Right lung (tissue), 5 donors: ENCODE measurements around the gene TPST2. TPM values are rescaled to one million over a fixed set of nuclear protein-coding genes. Genes with fewer than 3 reads are reported as not detected.
A peak's percentile ranks its signal among the peaks of the same experiment; 100 is the strongest.

ENCODE experiments used
- DNase-seq, 2 donors: peaks; one replicate each; pipeline ENCODE4 v3.0.0-alpha.2; 2013
- polyA plus RNA-seq, 5 donors: library from polyadenylated mRNA; unstranded; fragments of 120-200 nt; gene quantifications; one replicate each; pipeline versions ENCODE4 v1.2.1 to v1.2.3, GENCODE V29; 2013; ENCODE audit warnings: inconsistent platforms in 1 of 5, low replicate concordance in 1 of 5; ENCODE audit not compliant: insufficient read length in 5 of 5, insufficient read depth in 1 of 5

TPST2 gene
- polyA plus RNA-seq, 5 donors: 20.4 to 30.4 (median 30.0) TPM

DNA sequence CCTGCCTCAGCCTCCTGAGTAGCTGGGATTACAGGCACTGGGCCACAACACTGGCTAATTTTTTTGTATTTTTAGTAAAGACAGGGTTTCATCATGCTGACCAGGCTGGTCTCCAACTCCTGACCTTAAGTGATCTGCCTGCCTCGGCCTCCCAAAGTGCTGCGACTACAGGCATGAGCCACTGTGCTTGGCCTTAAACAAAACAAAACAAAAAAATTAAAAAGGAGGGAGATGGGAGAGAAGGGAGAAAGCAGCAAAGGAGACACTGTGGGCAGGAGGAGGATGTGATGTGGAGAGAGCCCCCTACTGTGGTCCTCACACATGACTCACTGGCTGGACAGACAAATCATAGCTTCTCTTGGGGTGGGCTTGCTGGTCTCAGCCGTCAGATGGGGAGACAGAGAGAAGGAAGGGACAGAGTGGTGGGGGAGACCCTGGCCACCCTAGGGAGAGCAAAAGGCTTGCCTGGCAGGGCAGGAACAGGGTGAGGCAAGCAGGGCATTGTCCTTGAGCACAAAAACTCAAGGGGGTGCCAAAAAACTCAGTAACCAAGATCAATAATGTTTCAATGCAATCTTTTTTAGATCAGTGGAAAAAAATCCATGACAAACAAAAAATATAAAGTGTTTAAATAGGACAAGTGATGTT lies 31.6 kb downstream of the TPST2 start:
- DNase-seq: no peak

DNA sequence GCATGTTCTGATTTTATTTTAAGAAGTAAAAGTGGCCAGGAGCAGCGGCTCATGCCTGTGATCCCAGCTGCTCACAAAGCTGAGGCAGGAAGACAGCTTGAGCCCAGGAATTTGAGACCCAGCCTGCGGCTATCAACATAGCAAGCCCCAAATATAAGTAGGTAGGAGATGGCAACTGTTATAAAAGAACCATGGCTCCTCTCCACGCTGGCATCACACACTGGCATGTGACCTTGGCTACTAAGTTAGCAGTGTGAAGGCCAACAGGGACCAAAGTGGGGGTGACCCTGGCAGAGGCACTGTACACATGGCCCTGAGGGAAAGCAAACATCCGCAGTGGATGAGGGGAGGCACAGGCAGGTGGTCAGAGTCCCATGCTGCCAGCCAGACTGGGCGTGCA lies 33.0 kb downstream of the TPST2 start:
- no peak for DNase-seq

DNA sequence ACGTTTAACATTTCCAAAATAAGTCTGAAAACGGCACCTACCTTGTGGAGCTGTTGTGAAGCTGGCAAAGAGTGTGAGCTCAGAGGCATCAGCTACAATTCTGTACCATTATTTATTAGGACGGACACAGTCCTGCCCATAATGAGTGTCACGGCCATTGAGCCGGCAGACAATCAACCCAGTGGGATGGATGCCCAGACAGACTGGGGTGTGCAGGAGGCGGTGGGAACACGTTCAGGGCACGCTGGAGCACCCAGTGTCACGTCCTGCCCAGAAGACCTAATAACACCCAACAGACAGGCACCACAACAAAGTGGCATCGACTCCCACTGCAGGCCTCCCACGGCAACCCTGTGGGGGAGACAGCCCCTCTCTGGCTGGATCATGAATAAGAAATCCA lies 34.5 kb downstream of the TPST2 start:
- DNase-seq: no peak

DNA sequence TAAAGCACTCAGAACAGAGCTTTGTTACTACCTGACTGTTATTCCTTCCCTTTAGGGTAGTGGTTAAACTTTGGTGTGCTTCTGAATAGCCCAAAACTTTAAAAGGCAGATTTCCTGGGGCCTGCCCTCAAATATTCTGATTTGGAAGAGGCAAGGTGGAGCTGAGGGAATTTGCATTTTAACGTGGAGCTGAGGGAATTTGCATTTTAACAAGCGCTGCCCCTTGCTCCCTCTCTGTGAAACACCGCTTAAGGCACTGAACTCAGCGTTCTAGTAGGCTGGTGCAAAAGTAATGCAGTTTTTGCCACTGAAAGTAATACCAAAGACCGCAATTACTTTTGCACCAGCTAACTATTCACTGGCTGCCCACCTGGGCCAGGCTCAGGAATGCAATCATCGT lies 35.0 kb downstream of the TPST2 start:
- no peak for DNase-seq

DNA sequence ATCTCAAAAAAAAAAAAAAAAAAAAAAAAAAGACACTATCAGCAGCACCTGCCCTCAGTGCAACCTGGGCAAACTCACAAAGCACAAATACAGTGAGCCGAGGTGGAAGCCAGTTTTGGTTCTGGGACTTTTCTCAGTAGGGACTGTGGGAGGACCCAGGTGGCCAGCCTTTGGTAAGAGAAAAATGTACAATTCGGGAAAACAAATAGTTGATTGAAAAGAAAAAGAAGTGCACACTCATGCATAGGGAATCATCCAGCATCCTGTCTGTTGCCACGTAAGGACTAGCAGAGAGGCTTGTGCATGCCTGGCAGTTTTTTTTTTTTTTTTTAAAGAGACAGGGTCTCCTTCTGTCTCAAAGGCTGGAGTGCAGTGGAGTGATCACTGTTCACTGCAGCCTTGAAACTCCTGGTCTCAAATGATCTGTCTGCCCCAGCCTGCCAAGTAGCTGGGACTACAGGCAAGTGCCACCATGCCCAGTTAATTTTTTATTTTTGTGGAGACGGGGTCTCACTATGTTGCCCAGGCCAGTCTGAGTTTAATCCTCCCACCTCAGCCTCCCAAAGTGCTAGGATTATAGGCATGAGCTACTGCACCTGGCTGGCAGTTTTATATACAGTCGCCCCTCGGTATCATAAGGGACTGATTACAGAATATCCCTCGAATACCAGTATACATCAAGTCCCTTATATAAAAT lies 36.7 kb downstream of the TPST2 start:
- DNase-seq: no peak

DNA sequence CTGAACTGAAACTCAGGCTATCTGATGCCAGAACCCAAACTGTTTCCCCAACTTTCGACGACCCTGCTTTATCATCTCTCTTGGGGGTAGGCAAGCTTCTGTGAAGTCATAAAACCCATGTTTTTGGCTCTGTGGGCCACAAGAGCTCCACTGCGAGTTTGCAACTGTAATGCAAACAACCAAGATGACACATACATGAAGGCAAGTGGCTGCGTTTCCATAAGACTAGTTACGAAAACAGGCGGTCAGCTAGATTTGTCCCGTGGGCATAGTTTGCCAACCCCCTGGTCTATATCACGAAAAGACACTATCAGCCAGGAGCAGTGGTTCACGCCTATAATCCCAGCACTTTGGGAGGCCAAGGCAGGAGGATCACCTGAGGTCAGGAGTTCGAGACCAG lies 37.5 kb downstream of the TPST2 start:
- no peak for DNase-seq

DNA sequence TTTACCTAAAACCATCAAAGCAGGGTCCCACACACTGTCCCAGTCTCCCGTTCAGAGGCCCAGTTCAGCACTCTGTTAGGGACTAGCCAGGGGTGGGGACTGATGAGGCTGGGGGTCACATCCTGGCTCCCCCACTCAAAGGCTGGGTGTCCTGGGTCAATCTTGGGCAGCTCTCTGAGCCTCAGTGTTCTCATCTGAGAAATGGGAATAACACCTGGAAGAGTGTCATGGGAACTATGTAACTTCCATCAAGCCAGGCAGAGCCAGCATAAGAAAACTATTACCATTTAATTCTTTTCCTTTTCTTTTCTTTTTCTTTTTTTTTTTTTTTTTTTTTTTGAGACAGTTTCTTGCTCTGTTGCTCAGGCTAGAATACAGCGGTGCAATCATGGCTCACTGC lies 38.4 kb downstream of the TPST2 start:
- no peak for DNase-seq

DNA sequence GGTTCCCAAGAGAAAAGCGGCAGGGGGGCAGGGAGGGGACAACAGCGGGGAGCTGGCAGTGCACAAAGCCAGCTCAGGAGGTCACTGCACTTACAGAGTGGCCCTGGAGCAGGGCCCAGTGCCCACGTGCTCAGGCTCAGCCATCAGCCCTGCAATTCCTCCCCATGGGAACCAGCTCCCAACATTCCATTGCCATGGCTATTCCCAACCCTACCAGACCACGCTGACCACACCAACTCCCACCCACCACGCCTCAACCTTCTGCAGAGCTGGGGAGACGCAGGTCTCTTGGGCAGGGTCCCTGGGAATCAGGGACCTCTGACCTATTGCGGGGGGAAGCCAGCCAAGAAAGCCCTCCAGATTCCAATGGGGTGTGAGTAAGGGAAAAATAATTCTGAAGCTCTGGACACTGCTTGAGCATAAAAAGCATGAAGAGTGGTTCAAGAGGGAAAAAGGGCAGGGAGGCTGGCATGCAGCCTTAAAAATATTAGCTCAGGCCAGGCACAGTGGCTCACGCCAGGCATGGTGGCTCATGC lies 39.4 kb downstream of the TPST2 start:
- DNase-seq: peak; percentile 36 to 48

DNA sequence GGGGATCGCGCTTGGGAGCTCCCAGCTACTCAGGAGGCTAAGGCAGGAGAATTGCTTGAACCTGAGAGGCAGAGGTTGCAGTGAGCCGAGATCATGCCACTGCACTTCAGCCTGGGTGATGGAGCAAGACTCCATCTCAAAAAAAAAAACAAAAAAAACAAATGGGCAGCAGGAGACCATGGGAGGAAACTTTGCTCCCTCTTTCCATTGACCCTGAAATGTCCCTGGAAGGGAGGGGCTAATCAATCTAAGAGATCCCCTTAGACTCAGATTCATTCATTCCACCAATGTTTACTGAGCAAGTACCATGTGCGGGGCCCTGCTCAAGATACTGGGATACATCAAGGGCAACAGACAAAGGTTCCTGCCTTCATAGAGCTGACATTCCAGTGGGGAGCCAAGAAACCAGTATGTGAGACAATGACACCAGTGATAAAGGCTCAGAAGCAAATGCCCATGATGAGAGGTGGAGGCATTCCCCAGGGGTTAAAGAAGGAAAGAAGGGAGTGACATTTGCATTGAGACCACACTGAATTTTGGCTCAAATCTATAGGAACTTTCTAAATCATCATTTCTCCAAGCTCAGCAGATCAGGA lies 39.9 kb downstream of the TPST2 start:
- DNase-seq: no peak

DNA sequence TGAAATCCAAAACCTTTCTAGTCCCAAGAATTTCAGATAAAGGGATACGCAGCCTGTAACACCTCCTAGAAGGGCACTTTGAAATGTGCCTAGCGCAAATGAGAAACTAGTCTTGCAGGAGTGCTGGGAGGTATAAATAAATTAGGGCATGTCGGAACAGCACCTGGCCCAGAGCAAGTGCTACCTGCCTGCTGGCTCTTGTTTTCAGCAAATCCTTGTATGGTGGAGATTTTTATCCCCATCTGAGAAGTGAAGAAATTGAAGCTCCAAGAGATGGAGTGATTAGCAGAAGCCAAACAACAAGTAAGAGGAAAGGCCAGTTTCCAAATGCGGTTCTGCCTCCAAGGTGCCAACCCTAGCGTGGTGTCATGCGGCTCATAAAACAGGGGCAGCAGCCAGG lies 40.9 kb downstream of the TPST2 start:
- no peak for DNase-seq

DNA sequence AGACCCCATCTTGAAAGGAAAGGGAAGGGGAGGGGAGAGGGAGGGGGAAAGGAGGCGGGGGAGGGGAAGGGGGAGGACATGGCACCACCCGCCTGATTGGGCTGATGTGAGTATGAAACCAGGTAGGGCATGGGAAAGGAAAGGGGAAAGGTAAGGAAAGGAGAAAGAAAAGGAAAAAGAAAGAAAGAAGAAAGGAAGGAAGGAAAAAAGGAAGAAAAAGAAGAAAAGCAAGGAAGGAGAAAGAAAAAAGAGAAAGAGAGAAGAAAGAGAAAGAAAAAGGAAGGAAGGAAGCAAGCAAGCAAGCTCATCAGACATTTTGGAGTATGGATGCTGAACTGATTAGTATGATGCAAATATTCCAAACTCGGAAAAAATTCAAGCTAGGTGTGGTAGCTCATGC lies 41.6 kb downstream of the TPST2 start:
- DNase-seq: no peak

DNA sequence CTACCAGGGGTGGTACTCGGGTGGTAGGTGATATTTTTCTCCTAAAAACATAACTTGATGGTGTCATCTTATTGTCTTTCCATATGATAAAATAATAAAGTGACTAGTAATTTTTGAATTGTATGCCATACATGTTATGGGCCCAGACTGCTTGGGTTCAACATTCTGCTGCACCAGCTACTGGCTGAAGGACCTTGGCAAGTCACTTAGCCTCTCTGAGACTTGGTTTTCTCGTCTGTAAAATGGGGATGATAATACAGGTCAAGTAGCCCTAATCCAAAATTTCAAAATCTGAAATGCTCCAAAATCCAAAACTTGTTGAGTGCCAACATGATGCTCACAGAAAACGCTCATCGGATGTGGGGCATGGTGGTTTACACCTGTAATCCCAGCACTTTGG lies 42.1 kb downstream of the TPST2 start:
- DNase-seq: no peak

DNA sequence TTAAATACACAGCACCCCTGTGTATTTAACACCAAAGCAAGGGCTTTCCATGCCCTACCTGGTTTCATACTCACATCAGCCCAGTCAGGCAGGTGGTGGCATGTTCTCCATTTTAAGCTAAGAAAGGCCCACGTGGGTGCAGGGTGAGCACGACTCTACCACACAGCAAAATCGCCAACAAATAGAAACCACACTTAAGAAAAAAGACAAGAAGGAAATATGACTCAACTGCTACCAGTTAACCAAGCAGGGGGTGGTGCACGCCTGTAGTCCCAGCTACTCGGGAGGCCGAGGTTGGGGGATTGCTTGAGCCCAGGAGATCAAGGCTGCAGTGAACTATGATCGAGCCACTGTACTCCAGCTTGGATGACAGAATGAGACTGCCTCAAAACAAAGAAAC lies 42.5 kb downstream of the TPST2 start:
- no peak for DNase-seq

DNA sequence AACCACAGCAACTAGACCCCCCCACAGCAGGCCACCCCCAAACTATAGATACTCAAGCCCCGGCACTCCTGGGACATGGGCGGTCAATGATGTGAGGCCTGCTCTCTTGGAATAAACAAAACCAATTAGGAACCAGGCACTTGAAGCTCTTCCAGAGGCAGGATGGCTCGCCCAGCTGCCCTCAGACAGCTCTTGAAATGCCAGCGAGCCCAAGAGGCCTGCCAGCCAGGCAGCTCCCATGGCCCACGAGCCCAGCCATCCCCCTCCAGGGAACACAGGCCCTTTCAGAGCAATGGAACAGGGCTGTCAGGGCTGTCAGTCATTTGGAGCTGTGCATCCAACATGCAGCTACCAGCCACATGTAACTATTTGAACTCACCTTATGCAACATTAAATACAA lies 43.6 kb downstream of the TPST2 start:
- no peak for DNase-seq

DNA sequence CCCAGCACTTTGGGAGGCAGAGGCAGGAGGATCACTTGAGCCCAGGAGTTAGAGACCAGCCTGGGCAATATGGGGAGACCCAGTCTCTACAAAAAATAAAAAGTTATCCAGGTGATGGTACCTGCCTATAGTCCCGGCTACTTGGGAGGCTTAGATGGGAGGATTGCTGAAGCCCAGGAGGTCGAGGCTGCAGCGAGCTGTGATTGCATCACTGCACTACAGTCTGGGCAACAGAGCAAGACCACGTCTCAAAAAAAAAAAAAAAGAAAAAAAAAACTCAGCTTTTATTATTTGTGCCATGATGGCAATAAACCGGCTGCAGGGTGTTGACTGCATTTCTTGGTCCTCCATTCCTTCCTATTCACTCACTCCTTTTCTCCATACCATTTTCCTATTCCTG lies 44.1 kb downstream of the TPST2 start:
- no peak for DNase-seq

DNA sequence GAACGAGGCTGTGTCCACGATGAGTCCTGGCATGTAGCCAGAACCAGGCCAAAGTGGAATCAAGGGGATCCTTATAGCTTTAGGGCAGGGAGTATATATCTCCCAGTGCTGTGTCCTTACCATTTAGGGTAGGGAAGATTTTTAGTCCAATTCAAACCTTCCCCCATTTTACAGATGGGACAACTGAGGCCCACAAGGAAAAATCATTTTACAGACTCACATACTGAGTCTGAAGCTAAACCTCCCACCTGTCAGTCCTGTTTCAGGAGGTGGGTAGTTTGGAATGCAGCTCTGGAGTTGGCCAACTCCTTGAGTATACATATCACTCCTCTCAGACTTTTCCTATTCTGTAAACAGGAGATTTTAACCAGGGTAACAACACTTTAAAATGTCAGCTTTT lies 44.5 kb downstream of the TPST2 start:
- no peak for DNase-seq

DNA sequence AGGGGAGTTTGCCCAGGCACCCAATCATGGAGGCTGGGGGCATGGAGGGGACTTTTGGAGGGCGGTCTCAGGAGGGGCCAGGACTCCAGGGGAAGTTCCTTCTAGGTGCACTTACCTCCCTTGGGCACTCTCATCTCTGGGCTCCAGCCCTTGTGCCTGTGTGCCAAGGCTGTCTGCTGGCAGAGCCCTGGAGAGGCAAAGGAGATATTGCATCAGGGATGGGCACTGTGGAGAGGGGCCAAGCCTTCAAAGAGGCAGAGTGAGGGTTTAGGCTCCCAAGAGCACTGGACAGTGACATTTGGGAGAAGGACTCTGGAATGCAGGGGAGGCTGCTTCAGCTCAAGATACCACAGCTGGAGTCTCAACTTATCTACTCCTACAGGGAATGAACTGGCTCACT lies 45.4 kb downstream of the TPST2 start:
- no peak for DNase-seq

DNA sequence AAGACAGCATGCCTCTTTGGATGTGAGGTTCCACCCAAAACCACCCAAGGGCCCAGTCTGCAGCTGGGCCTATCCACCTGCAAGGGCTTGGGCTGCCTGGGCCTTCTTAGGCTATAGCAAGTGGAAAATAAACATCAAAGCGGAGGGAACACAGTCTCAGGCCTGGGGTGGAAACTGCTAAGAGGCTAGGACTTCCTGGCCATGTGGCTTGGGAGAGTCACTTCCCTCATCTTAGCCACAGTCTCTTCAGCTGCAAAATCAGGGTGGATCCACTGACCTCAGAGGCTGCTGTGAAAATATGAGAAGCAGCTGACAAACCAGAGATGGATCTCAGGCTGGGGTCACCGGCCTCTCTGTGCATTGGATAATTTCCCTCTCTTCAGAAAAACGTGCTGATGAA lies 47.1 kb downstream of the TPST2 start:
- no peak for DNase-seq

DNA sequence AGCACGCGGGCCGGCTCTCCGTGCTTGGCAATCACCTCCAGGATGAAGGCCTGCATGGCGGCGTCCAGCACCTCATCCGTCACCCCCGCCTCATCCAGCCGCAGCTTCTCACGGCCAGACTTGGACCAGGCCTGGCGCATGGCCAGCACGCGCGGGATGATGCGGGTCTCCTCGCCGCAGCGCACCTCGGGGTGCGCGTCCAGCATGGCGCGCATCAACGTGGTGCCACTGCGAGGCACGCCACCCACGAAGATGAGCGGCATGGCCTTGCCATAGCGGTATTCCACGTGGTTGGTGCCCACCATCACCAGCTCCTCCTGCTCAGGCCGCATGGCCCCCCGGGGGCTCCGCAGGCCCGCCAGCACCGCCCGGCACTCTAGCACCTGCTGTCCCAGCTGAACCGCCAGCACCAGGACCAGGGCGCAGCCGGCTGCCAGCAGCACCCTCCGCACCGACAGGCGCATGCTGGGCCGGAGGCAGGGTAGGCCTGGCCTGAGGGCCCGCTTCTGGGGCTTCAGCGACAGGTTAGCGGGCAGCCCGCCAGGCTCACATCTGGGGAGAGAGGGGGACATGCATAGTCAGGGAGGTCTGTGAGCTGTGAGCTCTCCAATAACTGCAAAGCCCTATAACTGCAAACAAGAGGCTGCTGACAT lies 48.6 kb downstream of the TPST2 start:
- no peak for DNase-seq

DNA sequence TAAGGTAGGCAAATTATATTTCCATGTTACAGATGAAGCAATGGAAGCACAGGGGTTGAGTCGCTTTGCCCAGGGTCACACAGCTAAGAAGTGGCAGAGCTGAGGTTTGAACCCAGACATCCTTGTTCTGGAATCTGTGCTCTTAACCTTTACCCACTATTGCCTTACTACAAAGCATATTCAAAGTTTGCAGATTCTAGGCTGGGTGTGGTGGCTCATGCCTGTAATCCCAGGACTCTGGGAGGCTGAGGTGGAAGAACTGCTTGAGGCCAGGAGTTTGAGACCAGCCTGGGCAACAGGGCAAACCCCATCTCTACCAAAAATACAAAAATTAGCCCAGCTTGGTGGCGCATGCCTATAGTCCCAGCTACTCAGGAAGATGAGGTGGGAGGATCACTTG lies 49.8 kb downstream of the TPST2 start:
- no peak for DNase-seq

DNA sequence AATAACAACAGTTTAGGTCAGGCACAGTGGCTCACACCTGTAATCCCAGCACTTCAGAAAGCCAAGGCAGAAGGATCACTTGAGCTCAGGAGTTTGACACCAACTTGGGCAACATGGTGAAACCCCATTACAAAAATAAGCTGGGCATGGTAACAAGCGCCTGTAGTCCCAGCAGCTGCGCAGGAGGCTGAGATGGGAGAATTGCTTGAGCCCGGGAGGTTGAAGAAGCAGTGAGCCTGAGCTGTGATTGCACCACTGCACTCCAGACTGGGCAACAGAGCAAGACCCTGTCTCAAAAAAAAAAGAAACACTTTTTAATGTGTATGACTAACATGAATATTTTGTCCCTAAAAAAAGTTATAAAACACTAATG lies 53.2 kb downstream of the TPST2 start:
- no peak for DNase-seq

DNA sequence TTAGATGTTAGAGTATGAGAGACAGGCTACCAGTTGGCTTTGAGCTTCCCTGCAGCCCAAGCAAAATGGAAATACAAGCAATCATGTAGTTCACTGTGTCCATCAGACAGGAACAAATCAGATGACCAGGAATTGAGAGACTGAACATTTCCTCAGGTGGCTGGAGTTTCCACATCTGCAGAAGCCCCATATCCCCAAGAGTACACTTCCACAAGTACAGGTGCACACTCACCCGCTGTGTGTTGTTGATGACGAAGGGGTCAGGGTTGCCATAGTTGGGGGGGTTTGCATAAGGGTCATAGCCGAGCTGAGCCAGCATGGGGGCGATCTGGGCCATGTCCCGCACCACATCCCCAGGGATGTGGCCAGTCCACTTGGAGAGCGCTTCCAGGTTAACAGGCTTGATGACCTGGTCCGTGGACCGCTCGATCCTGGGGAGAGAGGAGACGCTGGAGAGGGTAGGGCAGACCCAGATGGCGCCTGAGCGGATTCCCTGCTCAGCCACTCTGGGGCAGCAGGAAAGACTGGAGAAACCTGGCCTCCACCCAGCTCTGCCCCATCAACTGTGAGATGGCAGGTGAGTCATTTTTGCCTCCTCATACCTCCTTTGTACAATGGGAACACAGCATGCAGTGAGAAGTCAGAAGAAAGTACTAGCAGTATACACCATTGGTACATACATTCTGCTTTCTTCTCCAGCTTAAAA lies 53.7 kb downstream of the TPST2 start:
- no peak for DNase-seq
